ENCODE measurements around the gene VAPA.

GRCh38 chr18:9950289-9951016, 36.6 kb downstream of the VAPA start:
- no peak for TF ChIP-seq CTCF (IDR thresholded peaks at IDR 0.05)
- TF ChIP-seq POLR2A (IDR thresholded peaks at IDR 0.05), result no peak
